AG08395 (cell line): ENCODE results near the gene ZBTB47.

Experiments used
- DNase-seq: peaks from one replicate; pipeline ENCODE4 v3.0.0; 2012; ENCODE audit warnings: mixed read lengths, low spot score

Gene ZBTB47

DNA sequence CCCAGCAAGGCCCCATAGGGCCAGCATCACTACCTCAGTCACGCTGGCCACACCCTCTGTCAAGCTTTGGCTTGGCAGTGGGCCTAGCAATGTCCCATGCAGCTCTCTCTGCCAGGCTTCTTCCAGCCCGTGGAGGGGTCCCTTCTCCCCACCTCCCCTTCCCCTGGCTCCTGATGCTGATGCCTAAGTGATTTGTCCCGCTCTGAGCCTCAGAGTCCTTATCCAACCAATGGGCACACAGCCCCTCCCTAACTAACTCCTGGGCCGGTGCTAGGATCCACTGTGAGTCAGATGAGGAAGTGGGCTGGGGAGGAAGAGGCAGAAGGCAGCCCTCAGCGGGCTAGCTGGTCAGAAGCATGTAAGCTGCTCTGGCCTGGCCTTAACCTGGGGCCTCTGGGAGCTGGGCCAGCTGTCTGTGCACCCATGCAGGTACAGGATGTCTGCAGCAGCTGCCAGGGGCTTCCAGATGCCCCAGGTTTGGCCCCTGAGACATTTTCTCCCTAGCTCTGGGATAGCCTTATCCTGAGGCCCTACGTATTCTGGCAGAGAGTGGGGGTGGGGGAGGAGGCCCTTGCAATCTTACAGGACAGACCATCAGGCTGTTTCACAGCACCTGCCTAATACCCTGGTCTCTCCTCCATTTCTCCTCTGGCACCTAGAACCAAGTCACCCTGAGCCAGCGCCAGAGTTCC is 740 bp upstream of the ZBTB47 start:
- peak; percentile 82 for DNase-seq

DNA sequence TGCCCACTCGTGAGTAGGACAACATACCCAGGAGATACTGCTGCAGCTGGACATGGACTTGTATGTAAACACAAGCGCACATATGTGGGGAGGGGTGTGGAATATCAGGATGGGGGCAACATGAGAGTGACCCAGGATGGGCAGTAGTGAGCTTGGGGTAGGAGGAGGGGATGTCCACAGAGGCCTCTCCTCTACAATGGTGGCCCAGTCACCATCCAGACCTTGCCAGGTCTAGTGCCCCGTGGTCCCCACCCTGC is 266 bp upstream of the ZBTB47 start:
- DNase-seq: no peak

DNA sequence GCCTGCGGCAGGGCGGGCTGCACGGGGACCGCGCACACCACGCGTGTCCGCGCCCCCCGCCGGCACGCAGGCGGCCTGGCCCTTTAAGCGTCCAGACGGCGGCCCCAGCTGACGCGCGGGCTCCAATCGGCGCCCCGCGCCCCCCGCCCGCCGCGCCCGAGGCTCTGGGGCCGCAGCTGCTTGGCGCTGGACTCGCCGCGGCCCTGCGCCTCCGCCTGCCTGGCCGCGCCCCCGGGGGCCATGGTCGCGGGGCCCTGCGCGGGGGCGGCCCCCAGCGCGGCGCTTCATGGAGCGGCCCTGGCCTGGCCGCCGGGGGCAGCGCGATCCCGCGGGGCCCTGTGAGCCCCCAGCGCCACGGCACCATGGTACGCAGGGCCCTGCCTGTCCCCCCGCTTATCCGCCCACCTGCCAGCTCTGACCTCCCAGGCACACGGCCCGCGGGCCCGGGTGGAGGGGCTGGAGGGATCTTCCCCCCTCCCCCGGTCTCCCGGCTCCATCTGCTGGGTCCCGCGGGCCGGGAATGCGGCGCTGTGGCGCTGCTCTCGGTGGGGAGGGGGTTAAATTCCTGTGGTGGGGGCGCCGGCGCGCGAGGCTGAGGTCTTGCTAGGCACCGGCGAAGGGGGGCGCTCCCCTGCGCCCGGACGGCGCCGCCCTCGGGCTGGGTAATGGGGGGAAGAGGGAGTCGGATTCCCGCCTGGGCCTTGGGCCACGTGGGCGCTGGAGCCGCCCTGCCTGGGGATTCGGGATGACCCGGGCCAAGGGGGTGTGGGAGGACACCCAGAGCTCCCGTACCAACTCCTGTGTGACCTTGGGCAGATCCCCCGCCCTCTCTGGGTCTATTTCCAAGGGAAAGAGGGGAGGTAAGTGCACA is 1.1 kb downstream of the ZBTB47 start:
- DNase-seq: peak; percentile 65

DNA sequence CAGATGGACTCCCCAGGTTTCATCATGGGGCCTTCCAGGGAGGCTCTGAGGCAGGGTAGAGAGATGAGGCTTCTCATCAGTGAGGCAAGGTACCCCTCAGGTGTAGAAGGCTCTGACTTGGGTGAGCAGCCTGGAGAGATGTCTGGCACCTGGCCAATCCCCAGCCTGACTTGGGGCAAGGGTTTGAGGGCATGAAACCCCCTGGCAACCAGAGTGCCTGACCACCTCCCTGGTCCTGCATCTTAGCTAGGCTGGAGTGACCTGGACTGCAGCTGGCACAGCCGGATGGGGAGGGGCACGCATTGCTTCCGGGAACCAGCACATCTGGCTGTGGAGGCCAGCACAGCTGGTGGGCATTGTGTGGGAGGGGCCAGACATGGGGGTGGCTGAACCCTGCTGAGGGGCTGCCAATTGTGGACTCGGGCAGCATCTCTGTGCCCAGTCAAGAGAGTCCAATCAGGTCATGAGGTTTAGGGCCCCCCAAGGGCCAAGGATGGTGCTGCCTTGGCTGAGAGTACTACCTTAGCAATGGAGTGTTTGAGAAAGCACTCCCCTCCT is 1.9 kb downstream of the ZBTB47 start:
- DNase-seq: no peak

GRCh38 chr3:42655980-42656679 is 2.6 kb downstream of the ZBTB47 start:
- peak; percentile 70 for DNase-seq

DNA sequence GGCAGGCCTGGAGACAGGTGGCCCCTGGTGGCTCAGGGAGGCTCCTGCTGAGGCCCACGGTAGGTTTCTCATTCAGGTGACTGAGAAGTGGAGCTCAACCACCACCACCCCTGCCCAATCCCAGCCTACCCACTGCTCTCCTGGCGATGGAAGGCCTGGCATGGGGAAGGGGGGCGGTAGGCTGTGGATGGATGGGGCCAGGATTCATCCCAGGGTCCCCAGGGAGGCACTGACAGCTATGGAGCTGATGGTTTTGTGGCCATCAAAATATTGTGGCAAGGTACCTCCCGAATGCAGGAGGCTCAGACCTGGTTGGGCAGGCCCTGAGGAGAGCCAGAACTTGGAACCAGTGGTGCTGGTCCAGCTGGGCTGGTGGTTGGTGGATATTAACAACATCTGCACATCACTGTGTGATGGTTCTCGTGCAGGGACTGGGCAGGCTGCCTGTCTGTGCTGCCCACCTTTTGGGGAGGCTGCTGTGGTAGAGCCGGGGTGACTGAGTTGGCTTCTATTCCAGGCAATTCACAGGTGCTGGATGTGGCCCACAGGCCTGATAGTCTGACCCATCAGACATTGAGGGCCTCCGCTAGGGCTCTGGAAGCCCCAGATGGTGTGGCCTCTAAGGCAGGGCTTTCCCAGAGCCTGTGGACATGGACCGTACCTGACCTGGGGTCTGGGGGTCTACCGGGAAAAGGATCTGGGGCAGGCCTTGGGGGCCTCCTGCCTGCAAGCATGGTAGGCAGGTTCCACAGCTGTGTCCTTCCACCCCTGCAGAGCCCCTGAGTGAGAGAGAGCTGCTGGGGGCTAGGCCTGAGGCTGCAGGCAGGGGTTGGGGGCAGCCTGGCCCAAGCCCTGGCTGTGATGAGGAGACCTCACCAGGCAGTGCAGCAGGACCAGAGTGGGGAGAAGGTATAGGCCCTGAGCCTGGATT is 3.4 kb downstream of the ZBTB47 start:
- DNase-seq: no peak

- no peak for DNase-seq
Measured at GRCh38 chr3:42657675-42658074, 4.2 kb downstream of the ZBTB47 start.

- DNase-seq: no peak
Measured at GRCh38 chr3:42658091-42658770, 4.7 kb downstream of the ZBTB47 start.

- no peak for DNase-seq
Measured at GRCh38 chr3:42658771-42659390, 5.4 kb downstream of the ZBTB47 start.

DNA sequence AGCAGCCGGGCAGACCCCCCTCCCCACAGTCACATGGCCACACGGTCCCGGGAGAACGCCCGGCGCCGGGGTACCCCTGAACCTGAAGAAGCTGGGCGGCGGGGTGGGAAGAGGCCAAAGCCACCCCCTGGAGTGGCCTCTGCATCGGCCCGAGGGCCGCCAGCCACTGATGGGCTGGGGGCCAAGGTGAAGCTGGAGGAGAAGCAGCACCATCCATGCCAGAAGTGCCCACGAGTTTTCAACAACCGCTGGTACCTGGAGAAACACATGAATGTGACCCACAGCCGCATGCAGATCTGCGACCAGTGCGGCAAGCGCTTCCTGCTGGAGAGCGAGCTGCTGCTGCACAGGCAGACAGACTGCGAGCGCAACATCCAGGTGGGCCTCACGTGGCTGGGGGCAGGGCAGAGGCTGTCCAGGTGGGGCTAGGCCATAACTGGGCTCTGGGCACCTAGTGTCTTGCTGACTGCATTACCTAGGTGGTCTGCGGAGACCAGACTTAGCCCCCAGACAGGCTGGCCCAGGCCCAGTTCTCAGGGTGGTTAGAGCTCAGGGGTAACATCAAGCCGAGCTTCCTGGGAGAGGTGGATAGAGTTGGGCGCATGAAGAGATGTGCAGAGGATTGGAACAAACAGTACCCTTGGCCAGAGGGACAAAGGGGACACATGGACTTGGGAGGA is 6.1 kb downstream of the ZBTB47 start:
- no peak for DNase-seq

DNA sequence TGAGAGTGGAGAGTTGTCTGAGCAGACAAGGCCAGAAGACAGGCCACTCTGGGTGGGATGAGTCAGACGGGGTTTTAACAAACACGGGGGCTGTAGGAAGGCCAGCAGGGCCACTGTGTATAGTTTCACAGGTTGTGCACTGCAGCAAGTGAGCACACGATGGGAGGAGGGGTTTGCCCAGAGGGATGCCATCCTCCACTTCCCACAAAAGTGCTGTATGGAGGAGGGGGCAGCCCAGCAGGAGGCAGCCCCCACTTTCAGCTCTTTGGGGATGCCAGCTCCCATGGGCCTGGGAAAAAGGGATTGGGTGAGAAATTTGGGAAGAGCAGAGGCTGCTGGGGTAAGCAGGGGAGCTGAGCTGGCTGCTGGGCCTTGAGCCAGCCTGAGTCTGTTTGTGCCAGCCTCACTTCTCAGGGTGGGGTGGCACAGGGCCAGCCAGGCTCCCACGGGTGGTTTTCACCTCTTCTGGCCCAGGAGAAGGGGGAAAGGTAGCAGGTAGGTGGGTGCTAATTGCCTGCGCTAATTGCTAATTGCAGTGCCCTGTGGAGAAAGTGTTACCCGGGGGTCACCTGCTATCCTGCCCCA is 6.7 kb downstream of the ZBTB47 start:
- no peak for DNase-seq

DNA sequence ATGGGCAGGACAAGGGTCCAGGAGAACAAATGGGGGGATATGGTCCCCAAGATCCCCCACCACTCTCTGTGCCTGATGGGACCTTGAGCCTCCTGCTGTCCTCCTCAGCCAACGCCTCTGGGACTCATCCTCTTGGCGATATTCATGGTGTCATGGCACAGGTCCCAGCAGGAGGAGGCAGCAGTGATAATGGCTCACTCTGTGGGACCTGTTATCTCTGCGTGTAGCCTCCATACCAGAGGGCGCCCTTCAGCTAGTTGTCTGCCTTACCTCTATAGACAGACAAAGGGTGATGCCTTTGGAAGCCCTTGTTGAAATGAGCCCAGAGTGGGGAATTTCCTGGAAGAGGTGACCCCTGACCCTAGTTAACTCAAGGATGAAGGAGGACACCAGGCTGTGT is 7.4 kb downstream of the ZBTB47 start:
- DNase-seq: no peak

GRCh38 chr3:42661593-42662022 is 8.1 kb downstream of the ZBTB47 start:
- DNase-seq: no peak

GRCh38 chr3:42662037-42662812 is 8.7 kb downstream of the ZBTB47 start:
- DNase-seq: no peak

GRCh38 chr3:42662813-42663535 is 9.5 kb downstream of the ZBTB47 start:
- DNase-seq: no peak

DNA sequence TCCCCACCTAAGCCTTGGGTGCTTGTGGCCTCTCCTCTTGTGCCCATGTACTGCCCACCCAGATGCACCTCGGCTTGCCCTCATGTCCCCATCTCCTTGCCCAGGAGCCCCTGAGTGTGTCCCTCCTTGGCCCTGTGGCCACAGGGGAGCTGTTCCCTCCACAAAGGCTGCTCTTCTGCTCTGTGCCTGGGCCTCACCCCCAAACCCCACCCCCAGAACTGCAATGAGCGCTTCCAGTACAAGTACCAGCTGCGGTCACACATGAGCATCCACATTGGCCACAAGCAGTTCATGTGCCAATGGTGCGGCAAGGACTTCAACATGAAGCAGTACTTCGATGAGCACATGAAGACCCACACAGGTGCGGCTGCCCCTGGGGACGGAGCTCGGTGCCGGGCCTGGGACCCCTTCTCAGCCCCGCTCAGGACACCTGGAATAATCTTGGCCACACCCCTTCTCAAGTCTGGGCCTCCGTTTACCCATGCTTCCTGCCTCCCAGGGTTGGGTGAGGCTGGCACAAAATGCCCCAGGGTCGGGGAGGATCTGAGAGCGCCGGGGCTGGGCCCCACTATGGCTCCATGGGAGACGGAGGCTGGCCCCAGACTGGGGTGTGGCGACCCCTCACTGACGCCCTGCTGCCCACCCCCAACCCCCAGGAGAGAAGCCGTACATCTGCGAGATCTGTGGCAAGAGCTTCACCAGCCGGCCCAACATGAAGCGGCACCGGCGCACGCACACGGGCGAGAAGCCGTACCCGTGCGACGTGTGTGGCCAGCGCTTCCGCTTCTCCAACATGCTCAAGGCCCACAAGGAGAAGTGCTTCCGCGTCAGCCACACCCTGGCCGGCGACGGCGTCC is 10.3 kb downstream of the ZBTB47 start:
- DNase-seq: no peak

- no peak for DNase-seq
Measured at GRCh38 chr3:42664438-42664803, 10.9 kb downstream of the ZBTB47 start.
